Fibroblast of villous mesenchyme (primary cell): ENCODE results near the gene TAS2R46. TPM values are rescaled to one million over a fixed set of nuclear protein-coding genes. Genes with fewer than 3 reads are reported as not detected.

Source experiments
- DNase-seq: peaks from one replicate; pipeline ENCODE4 v3.0.0-alpha.2; 2010; ENCODE audit warnings: low read depth
- H3K4me3 ChIP-seq: 2 replicates; pipeline ENCODE4 v1.5.1; 2011; ENCODE audit warnings: low read depth, mild to moderate bottlenecking, low read length
- total RNA-seq: library from RNA; depleted of rRNA; stranded (reverse); fragments of >200 nt; gene quantifications from 2 replicates; pipeline ENCODE4 v1.2.3, GENCODE V29; 2012
- TF ChIP-seq, protein P1 (sequence below): IDR thresholded peaks from 2 replicates; pipeline ENCODE4 v1.5.1; 2012; ENCODE audit warnings: low read depth, mild to moderate bottlenecking, low read length; ENCODE audit not compliant: insufficient read depth

Gene TAS2R46
- total RNA-seq, 1 donor = 4.3 TPM

DNA sequence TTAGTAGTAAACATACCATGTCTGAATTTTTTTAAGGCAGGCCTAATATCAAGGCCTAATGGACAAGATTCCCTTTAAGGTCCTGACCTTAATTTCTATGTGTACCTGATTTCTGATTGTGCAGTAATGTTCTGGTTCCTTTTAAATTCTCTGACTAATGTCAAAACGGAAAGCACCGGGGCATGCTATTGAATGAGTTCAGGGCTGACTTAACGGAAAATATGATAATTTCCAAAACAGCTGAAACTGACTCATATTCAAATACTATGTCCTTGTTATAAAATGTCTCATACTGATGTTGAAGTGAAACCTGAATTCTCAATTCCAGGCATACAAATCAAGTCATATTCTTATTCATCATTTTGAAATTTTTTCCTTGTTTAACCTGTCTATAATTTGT lies 23.3 kb upstream of the TAS2R46 start:
- DNase-seq = no peak
- H3K4me3 ChIP-seq = no peak overlapping the region
- TF ChIP-seq, protein P1, sequence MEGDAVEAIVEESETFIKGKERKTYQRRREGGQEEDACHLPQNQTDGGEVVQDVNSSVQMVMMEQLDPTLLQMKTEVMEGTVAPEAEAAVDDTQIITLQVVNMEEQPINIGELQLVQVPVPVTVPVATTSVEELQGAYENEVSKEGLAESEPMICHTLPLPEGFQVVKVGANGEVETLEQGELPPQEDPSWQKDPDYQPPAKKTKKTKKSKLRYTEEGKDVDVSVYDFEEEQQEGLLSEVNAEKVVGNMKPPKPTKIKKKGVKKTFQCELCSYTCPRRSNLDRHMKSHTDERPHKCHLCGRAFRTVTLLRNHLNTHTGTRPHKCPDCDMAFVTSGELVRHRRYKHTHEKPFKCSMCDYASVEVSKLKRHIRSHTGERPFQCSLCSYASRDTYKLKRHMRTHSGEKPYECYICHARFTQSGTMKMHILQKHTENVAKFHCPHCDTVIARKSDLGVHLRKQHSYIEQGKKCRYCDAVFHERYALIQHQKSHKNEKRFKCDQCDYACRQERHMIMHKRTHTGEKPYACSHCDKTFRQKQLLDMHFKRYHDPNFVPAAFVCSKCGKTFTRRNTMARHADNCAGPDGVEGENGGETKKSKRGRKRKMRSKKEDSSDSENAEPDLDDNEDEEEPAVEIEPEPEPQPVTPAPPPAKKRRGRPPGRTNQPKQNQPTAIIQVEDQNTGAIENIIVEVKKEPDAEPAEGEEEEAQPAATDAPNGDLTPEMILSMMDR = no peak

DNA sequence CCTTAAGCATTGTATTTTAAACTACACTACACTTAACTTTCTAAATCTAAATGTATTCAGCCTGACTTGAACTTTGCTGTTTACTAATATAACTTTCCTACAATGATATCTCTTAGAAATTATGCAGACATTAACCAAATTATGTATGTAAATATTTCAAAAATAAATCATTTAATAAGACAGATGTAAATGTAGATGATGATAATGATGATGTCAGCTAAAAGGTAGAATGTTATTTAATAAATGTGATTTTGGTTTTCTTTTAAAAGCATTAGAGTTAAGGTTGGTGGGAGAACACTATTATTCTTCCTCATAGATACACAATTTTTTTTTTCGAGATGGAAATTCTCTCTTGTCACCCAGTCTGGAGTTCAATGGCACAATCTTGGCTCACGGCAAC lies 19.9 kb upstream of the TAS2R46 start:
- TF ChIP-seq, protein P1 = no peak
- no peak overlapping the region for H3K4me3 ChIP-seq
- DNase-seq = no peak

DNA sequence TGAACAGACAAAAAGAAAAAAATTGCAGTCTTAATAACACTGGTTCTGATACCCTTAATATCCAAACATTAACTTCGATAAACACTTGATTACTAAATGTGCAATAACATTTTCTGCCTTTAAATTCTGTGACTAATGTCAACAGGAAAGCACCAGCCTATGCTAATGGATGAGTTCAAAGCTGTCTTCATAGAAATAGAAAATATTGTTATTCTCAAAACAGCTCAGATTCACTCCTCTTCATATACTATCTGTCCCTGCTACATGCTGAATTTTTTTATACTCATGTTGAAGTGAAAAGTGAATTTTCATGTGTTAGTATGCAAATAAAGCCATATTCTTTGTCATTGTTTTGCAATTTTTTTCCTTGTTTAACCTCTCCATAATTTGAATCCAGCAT lies 16.2 kb upstream of the TAS2R46 start:
- H3K4me3 ChIP-seq = no peak overlapping the region
- TF ChIP-seq, protein P1 = no peak
- DNase-seq = no peak

DNA sequence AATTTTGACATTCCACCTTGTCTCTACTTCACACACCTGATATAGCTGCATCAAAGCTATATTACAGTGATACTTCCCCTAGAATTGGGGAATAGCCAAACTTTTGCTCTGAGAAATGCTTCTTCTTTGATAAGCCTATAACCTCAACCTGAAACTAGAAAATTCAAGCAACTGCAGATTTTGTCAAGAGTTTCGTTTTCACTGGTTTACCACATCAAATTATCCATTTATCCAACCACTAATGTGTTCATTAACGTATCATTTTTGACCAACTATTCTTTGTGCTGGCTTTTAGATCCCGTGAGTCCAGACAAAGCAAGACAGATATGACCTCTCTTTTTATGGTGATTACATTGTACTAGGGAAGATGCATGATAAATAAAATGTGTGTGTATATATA lies 13.5 kb upstream of the TAS2R46 start:
- no peak for DNase-seq
- TF ChIP-seq, protein P1 = no peak
- H3K4me3 ChIP-seq = no peak overlapping the region

DNA sequence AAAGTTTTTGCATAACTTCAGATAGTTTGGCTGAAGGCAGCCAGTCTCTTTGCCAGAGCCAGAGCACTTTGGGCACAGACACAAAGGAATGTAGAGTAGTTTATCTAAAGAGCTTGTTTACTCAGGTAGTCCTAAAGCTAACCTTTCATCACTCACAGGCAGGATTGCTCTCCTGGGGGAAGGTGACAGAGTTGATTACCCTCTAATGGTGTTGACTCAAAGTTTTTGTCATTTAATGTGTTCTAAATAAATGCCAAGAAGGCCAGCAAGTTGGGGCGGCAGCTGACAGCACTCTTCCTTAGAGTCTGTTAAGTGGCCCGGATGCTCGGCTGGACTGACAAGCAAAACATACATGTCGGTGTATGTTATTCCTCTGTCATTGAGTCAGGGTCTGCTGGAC lies 9.3 kb upstream of the TAS2R46 start:
- DNase-seq = no peak
- no peak overlapping the region for H3K4me3 ChIP-seq
- TF ChIP-seq, protein P1 = no peak

DNA sequence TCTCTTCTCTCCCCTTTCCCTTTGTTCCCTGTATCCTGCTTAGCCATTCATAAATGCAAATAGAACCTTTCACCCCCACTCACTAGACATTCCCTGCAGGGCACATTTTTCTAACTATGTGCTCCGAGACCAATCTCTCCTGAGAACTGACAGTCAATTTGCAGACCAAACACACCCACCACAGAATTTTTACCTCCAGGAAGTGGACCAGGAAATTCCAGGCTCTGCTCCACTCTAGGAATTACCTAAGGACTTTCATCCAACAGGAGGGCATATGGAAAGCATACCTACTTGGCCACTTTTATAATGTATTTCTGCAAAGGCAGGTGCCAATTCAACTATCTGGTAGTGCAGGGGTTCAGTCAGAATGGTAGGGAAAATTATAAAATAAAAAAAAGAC lies 8.9 kb upstream of the TAS2R46 start:
- no peak for DNase-seq
- TF ChIP-seq, protein P1 = no peak
- H3K4me3 ChIP-seq = no peak overlapping the region

DNA sequence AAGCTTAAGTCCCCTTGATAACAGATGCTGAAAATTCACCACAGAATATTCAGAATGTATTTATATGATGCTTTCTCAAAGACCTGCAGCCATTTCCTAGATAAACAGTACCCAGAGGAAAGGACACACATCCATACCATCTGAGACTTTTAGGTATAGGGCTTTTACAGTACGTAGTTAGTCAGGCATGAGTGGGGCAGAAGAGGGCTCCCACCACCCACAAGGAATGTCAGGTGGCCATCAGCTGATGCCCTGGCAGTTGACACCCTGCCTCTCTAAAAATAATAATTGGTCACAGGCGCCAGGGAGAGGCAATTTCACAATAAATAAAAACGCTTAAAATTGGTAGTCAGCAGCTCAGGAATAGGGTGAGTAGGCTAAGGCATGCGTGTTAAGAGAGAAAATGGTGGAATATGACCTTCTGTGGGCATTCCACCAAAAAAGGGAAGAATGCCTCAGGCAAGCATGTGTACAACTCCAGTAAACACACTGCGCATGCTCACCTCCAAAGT lies 7.8 kb upstream of the TAS2R46 start:
- DNase-seq = no peak
- H3K4me3 ChIP-seq = no peak overlapping the region
- TF ChIP-seq, protein P1 = no peak
